ENCODE results near the gene ZNF532.

Gene ZNF532

GRCh38 chr18:58943896-58944295, 79.2 kb downstream of the ZNF532 start:
- DNase-seq (ENCODE audit: low read depth, low spot score), result no peak

- DNase-seq (ENCODE audit: low read depth, low spot score), result no peak
Observed at GRCh38 chr18:58947136-58947732, 82.6 kb downstream of the ZNF532 start.

GRCh38 chr18:58949031-58949430, 84.4 kb downstream of the ZNF532 start:
- DNase-seq (ENCODE audit: low read depth, low spot score), result no peak

- DNase-seq (ENCODE audit: low read depth, low spot score), result no peak
Observed at GRCh38 chr18:58951986-58952702, 87.5 kb downstream of the ZNF532 start.

GRCh38 chr18:58952858-58953257, 88.2 kb downstream of the ZNF532 start:
- DNase-seq (ENCODE audit: low read depth, low spot score), result no peak

- no peak for DNase-seq (ENCODE audit: low read depth, low spot score)
Observed at GRCh38 chr18:58953627-58954026, 89.0 kb downstream of the ZNF532 start.

GRCh38 chr18:58955001-58955400, 90.3 kb downstream of the ZNF532 start:
- no peak for DNase-seq (ENCODE audit: low read depth, low spot score)

GRCh38 chr18:58955738-58956137, 91.1 kb downstream of the ZNF532 start:
- DNase-seq (ENCODE audit: low read depth, low spot score), result no peak

- DNase-seq (ENCODE audit: low read depth, low spot score), result no peak
Observed at GRCh38 chr18:58958628-58959027, 94.0 kb downstream of the ZNF532 start.

GRCh38 chr18:58960508-58960907, 95.8 kb downstream of the ZNF532 start:
- DNase-seq (ENCODE audit: low read depth, low spot score), result no peak

GRCh38 chr18:58960946-58961722, 96.5 kb downstream of the ZNF532 start:
- no peak for DNase-seq (ENCODE audit: low read depth, low spot score)

GRCh38 chr18:58962336-58962735, 97.7 kb downstream of the ZNF532 start:
- no peak for DNase-seq (ENCODE audit: low read depth, low spot score)

- no peak for DNase-seq (ENCODE audit: low read depth, low spot score)
Observed at GRCh38 chr18:58965291-58966004, 100.8 kb downstream of the ZNF532 start.

- DNase-seq (ENCODE audit: low read depth, low spot score), result no peak
Observed at GRCh38 chr18:58966005-58966677, 101.5 kb downstream of the ZNF532 start.

- DNase-seq (ENCODE audit: low read depth, low spot score), result no peak
Observed at GRCh38 chr18:58966704-58967103, 102.0 kb downstream of the ZNF532 start.

- no peak for DNase-seq (ENCODE audit: low read depth, low spot score)
Observed at GRCh38 chr18:58967751-58968254, 103.1 kb downstream of the ZNF532 start.

- no peak for DNase-seq (ENCODE audit: low read depth, low spot score)
Observed at GRCh38 chr18:58970943-58971790, 106.5 kb downstream of the ZNF532 start.

- DNase-seq (ENCODE audit: low read depth, low spot score), result no peak
Observed at GRCh38 chr18:58975296-58975695, 110.6 kb downstream of the ZNF532 start.

- DNase-seq (ENCODE audit: low read depth, low spot score), result no peak
Observed at GRCh38 chr18:58975781-58976180, 111.1 kb downstream of the ZNF532 start.

GRCh38 chr18:58977223-58977622, 112.5 kb downstream of the ZNF532 start:
- DNase-seq (ENCODE audit: low read depth, low spot score), result no peak

Measured in ELF-1 (cell line).